Colonic mucosa (tissue), 4 donors: ENCODE results near the gene KIAA0513. TPM values are rescaled to one million over a fixed set of nuclear protein-coding genes. Genes with fewer than 3 reads are reported as not detected.

Source experiments
- DNase-seq: peaks from one replicate; pipeline ENCODE4 v3.0.0-alpha.2; 2020
- H3K27ac ChIP-seq: fragments of 200-600 bp; one replicate; pipeline ENCODE4 v1.8.0; 2021
- H3K27me3 ChIP-seq: fragments of 200-600 bp; one replicate; pipeline ENCODE4 v1.8.0; 2021
- H3K36me3 ChIP-seq: fragments of 200-600 bp; one replicate; pipeline ENCODE4 v1.8.0; 2021
- H3K4me1 ChIP-seq: fragments of 200-600 bp; one replicate; pipeline ENCODE4 v1.8.0; 2021; ENCODE audit warnings: mild to moderate bottlenecking
- H3K4me3 ChIP-seq: fragments of 200-600 bp; one replicate; pipeline ENCODE4 v1.8.0; 2021
- H3K9ac ChIP-seq, 2 donors: one replicate each; pipeline ENCODE4 v1.7.0; 2013; ENCODE audit warnings: control low read depth in 2 of 2, low read depth in 2 of 2, low read length in 2 of 2
- H3K9me3 ChIP-seq: fragments of 200-600 bp; one replicate; pipeline ENCODE4 v1.8.0; 2021
- intact Hi-C: fragments of 100-400 bp; cut with DNase I; formaldehyde crosslinking; loops from one replicate; pipeline ENCODE4 v1.14.1; 2022
- total RNA-seq, 2 donors: library from RNA; stranded (reverse); fragmentation: NEBNext Ultra II Directional in 1 of 2; extraction: Animal tissue kit (Norgen Biotek cat#: 25700) in 1 of 2; gene quantifications; one replicate each; pipeline ENCODE4 v1.2.1, GENCODE V29; 2021
- TF ChIP-seq, protein P1 (sequence below): fragments of 200-600 bp; IDR thresholded peaks from one replicate; pipeline ENCODE4 v1.8.0; 2022; ENCODE audit warnings: antibody characterized with exemption, mild to moderate bottlenecking
- donor health status: healthy.
- donor health status: DM: no; HTN: no; CAD: no.
- donor health status: DM: no; HTN: no; CAD: no.

KIAA0513 gene
- total RNA-seq, 2 donors from 2014 or later = 17.7 to 22.8 TPM

DNA sequence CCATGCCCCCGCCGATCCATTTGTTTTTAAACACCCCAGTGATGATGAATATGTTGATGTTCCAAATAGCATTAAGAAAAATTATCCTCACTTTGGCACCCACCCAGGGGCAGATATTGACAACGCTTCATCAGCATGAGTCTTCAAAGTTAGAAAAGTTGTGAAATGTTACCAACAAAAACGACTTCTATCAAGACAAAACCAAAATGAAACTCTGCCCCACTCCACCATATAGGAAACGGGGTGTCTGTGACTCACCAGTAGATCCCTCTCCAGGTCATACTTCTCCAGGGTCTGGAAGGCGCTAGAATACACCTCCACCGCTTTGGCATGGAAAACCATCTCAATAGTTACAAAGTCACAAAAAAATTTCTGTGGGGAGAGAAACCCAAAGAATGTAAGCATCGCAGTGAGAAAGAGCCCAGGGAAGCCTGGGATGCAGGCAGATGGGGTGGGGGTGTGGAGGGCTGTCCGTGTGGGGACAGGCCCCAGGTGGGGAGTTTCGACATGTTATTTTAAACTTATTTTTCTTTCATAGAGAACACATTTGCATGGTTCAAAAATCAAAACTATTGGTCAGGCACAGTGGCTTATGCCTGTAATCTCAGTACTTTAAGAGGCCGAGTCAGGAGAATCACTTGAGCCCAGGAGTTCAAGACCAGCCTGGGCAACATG is 74.5 kb downstream of the KIAA0513 start:
- intact Hi-C loops = no loop called here
- Histone ChIP-seq H3K4me1 (no peaks in the 10 kb centered on the region), H3K36me3 (no peaks in the 10 kb centered on the region), H3K4me3 (no peak overlapping the region), H3K9ac (no peak overlapping the region), H3K9me3 (no peaks in the 10 kb centered on the region), H3K27ac (no peak overlapping the region), H3K27me3 (no peaks in the 10 kb centered on the region)
- TF ChIP-seq, protein P1, sequence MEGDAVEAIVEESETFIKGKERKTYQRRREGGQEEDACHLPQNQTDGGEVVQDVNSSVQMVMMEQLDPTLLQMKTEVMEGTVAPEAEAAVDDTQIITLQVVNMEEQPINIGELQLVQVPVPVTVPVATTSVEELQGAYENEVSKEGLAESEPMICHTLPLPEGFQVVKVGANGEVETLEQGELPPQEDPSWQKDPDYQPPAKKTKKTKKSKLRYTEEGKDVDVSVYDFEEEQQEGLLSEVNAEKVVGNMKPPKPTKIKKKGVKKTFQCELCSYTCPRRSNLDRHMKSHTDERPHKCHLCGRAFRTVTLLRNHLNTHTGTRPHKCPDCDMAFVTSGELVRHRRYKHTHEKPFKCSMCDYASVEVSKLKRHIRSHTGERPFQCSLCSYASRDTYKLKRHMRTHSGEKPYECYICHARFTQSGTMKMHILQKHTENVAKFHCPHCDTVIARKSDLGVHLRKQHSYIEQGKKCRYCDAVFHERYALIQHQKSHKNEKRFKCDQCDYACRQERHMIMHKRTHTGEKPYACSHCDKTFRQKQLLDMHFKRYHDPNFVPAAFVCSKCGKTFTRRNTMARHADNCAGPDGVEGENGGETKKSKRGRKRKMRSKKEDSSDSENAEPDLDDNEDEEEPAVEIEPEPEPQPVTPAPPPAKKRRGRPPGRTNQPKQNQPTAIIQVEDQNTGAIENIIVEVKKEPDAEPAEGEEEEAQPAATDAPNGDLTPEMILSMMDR = no peak
- DNase-seq = no peak

DNA sequence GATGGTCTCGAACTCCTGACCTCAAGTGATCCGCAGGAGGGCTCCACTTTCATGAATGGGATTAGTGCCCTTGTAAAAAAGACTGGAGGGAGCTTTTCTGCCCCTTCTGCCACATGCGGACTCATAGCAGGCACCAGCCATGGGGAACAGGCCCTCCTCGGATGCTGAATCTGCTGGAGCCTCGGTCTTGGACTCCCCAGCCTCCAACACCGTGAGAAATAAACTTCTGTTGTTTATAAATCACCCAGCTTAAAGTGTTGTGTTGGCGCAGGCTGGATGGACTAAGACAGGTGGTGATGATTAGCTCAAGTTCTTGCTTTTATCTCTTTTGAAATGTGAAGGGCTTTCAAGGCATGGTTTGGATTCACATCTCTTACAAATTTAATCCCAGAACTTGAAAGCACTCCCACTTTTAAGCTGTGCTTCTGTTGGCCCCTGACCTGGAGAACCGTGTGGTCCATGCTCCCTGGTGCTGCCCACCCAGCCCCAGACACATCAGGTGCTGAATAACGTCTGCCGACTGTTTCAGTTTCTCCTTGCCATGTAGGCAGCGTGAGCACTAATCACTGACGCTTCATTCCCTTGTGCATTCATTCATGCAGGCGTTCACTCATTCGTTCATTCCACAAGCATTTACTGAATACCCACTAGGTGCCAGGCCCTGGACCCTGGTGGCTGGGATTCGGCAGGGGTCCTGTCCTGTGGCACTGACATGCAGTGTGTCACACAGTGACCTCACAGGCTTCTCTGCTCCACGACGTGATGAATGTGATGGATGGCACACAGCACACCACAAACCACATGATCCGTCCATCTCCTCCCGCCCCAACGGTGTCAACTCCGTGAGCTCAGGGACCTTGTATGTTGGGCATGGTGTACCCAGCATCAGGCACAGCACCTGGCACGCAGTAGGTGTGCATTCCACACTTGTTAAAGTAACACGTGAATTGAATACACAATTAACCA is 75.8 kb downstream of the KIAA0513 start:
- DNase-seq = no peak
- TF ChIP-seq, protein P1 = no peak
- no peak overlapping the region for H3K27ac ChIP-seq
- intact Hi-C loops = no loop called here
- no peaks in the 10 kb centered on the region for H3K27me3 ChIP-seq
- no peak overlapping the region for H3K9ac ChIP-seq
- H3K36me3 ChIP-seq = no peaks in the 10 kb centered on the region
- H3K4me3 ChIP-seq = no peak overlapping the region
- H3K9me3 ChIP-seq = no peaks in the 10 kb centered on the region
- no peaks in the 10 kb centered on the region for H3K4me1 ChIP-seq

DNA sequence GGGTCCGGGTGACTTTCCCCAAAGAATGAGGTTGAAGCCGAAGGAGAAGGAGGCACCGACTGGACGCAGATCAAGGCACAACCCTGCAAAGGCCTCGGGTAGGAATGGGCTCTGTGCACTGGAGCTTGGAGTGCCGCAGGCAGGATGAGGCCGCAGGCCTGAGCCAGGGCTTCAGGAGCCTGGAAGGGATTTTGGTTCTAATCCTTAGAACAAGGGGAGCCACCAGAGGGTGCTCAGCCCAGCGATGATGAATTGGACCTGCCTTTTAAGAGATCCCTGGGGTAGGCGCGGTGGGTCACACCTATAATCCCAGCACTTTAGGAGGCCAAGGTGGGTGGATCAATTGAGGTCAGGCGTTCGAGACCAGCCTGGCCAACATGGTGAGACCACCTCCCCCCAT is 76.6 kb downstream of the KIAA0513 start:
- Histone ChIP-seq H3K4me1 (no peaks in the 10 kb centered on the region), H3K4me3 (no peak overlapping the region), H3K27ac (no peak overlapping the region), H3K36me3 (no peaks in the 10 kb centered on the region), H3K9ac (no peak overlapping the region), H3K9me3 (no peaks in the 10 kb centered on the region), H3K27me3 (no peaks in the 10 kb centered on the region)
- intact Hi-C loops = no loop called here
- DNase-seq = no peak
- TF ChIP-seq, protein P1 = no peak

DNA sequence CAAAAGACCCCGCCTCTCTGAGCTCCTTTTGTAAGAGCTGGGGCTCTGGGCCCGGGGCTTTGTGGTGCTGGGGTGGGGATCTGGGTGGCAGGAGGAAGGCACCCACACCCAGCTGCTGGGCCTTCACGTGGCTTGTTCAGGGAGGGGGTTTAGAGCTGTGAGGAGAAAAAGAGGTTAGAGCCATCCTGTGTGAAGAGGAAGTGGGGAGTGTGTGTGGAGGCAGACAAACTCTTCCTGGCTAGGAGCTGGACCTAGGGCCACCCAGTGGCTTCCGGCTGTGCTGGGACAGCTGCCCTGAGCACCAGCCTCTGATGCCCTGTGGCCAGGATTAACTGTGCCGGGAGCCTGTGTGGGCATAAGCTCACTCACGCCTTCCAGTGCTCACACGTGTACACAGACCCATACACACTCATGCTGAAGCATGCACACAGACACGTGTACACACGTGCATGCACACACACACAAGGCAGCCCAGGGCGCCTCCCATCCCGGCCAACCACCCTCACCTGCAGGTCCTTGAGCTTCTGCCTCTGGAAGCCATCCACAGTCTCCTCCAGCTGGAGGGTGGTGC is 77.3 kb downstream of the KIAA0513 start:
- H3K27me3 ChIP-seq = no peaks in the 10 kb centered on the region
- H3K4me3 ChIP-seq = no peak overlapping the region
- no peak overlapping the region for H3K9ac ChIP-seq
- intact Hi-C loops = no loop called here
- H3K4me1 ChIP-seq = no peaks in the 10 kb centered on the region
- no peak overlapping the region for H3K27ac ChIP-seq
- no peak for DNase-seq
- no peaks in the 10 kb centered on the region for H3K36me3 ChIP-seq
- TF ChIP-seq, protein P1 = no peak
- no peaks in the 10 kb centered on the region for H3K9me3 ChIP-seq

DNA sequence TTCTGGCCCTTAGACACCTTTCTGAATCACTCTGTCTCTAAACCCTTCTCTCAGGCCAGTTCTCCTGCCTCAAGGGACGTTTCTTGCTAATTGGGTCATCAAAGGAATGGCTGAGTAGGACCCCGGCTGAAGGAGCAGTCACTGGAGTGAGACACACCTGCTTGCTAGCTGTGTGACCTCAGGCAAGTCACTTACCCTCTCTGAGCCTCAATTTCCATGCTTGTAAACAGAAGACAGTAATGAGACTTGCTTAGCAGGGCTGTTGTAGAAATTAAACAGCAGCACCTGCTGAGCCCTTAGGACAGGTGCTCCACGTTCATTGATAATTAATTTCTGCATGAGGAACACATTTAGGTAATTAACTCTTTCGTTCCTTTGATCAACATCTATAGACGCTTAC is 77.9 kb downstream of the KIAA0513 start:
- intact Hi-C loops = no loop called here
- TF ChIP-seq, protein P1 = no peak
- Histone ChIP-seq H3K4me3 (no peak overlapping the region), H3K4me1 (no peaks in the 10 kb centered on the region), H3K27me3 (no peaks in the 10 kb centered on the region), H3K27ac (no peak overlapping the region), H3K9ac (no peak overlapping the region), H3K9me3 (no peaks in the 10 kb centered on the region), H3K36me3 (no peaks in the 10 kb centered on the region)
- no peak for DNase-seq
